Sigmoid colon (tissue), 7 donors: Measurements from ENCODE around the gene TBCEL. TPM values are rescaled to one million over a fixed set of nuclear protein-coding genes. Genes with fewer than 3 reads are reported as not detected.
A peak's percentile ranks its signal among the peaks of the same experiment; 100 is the strongest.

Experiments
- DNase-seq: peaks from one replicate; pipeline ENCODE4 v3.0.0-alpha.2; 2019
- H3K27ac ChIP-seq, 4 donors: fragments of 200-600 bp; sonication (generic); one replicate each; pipeline ENCODE4 v1.5.1; 2016 to 2019; ENCODE audit warnings: mild to moderate bottlenecking in 1 of 4
- H3K27me3 ChIP-seq, 3 donors: fragments of 200-600 bp; sonication (generic); one replicate each; pipeline ENCODE4 v1.5.1; 2019; ENCODE audit warnings: mild to moderate bottlenecking in 1 of 3
- H3K36me3 ChIP-seq, 4 donors: fragments of 200-600 bp; sonication (generic); one replicate each; pipeline ENCODE4 v1.5.1; 2016 to 2019
- H3K4me1 ChIP-seq, 4 donors: fragments of 200-600 bp; sonication (generic); one replicate each; pipeline ENCODE4 v1.5.1; 2017 to 2019
- H3K4me3 ChIP-seq, 4 donors: fragments of 200-600 bp; sonication (generic); one replicate each; pipeline ENCODE4 v1.5.1; 2017 to 2019; ENCODE audit warnings: mild to moderate bottlenecking in 2 of 4, moderate library complexity in 1 of 4
- H3K9me3 ChIP-seq, 4 donors: fragments of 200-600 bp in 3 of 4; sonication (generic) in 3 of 4; one replicate each; pipeline versions ENCODE4 v1.5.1 to v1.6.1; 2013 to 2019
- CTCF ChIP-seq, 4 experiments: fragments of 450-650 bp in 3 of 4; fragments of 200-600 bp in 1 of 4; IDR thresholded peaks; one replicate each; pipeline ENCODE4 v1.5.1; 2016 to 2019; ENCODE audit warnings: antibody characterized with exemption in 4 of 4, mild to moderate bottlenecking in 3 of 4, moderate library complexity in 2 of 4
- EP300 ChIP-seq, 4 donors: sonication (generic); formaldehyde crosslinking; IDR thresholded peaks; one replicate each; pipeline ENCODE4 v1.6.1; 2017; ENCODE audit warnings: antibody characterized with exemption in 4 of 4
- POLR2A ChIP-seq, 2 donors: fragments of 450-650 bp; IDR thresholded peaks; one replicate each; pipeline ENCODE4 v1.6.1; 2016; ENCODE audit warnings: antibody characterized with exemption in 2 of 2, mild to moderate bottlenecking in 2 of 2, moderate library complexity in 2 of 2
- POLR2AphosphoS5 ChIP-seq, 4 donors: sonication (generic); formaldehyde crosslinking; IDR thresholded peaks; one replicate each; pipeline ENCODE4 v1.6.1; 2017; ENCODE audit warnings: antibody characterized with exemption in 4 of 4
- WGBS, 2 donors: extraction: QIAGEN DNeasy Blood & Tissue Kit; methylation state at CpG; one replicate each; pipeline ENCODE4 v1.1.7; 2013; 5-methylcytosine and 5-hydroxymethylcytosine counted together
- intact Hi-C: fragments of 100-400 bp; cut with DNase I; formaldehyde crosslinking; loops from one replicate; pipeline ENCODE4 v1.15.1; 2023
- polyA plus RNA-seq, 3 donors: library from polyadenylated mRNA; stranded (reverse); fragments of 200-250 nt; gene quantifications; one replicate each; pipeline ENCODE4 v1.2.3, GENCODE V29; 2013
- total RNA-seq, 4 donors: library from RNA; depleted of rRNA; stranded (reverse); fragments of >200 nt; gene quantifications; one replicate each; pipeline ENCODE4 v1.1.0, GENCODE V29; 2016
- donor health status: healthy with polysubstance abuse.
- donor health status: Bipolar disorder and iron deficiency.
- donor health status: healthy.

The TBCEL gene
- total and polyA plus RNA-seq, 7 donors: 4.2 to 53.3 (median 22.4) TPM

- Histone ChIP-seq H3K4me3 (no peak overlapping the region), H3K27me3 (no peaks in the 10 kb centered on the region), H3K4me1 (peaks cover 0 to 9% (median 4%) of the 10 kb centered on the region in 4 donors), H3K9me3 (no peaks in the 10 kb centered on the region), H3K36me3 (peaks cover 0 to 28% (median 2%) of the 10 kb centered on the region in 4 donors), H3K27ac (no peak overlapping the region)
- TF ChIP-seq CTCF (IDR thresholded peaks at IDR 0.05) (no peak), POLR2AphosphoS5 (IDR thresholded peaks at IDR 0.05) (no peak), EP300 (IDR thresholded peaks at IDR 0.05) (no peak), POLR2A (IDR thresholded peaks at IDR 0.05) (no peak)
- DNase-seq: no peak
- 48 to 75% methylated on average over 6 of the region's 6 CpGs for WGBS, 2 donors
- intact Hi-C loops: no loop called here
Observed at GRCh38 chr11:121067962-121068647, 44.2 kb downstream of the TBCEL start.

GRCh38 chr11:121068787-121069186 lies 44.9 kb downstream of the TBCEL start:
- 27 to 81% methylated on average over 6 of the region's 6 CpGs for WGBS, 2 donors
- Histone ChIP-seq H3K4me1 (peaks cover 0 to 9% (median 4%) of the 10 kb centered on the region in 4 donors), H3K27ac (no peak overlapping the region), H3K4me3 (no peak overlapping the region), H3K27me3 (no peaks in the 10 kb centered on the region), H3K9me3 (no peaks in the 10 kb centered on the region), H3K36me3 (peaks cover 0 to 24% (median 2%) of the 10 kb centered on the region in 4 donors)
- no peak for DNase-seq
- TF ChIP-seq POLR2A (IDR thresholded peaks at IDR 0.05) (no peak), CTCF (IDR thresholded peaks at IDR 0.05) (no peak), POLR2AphosphoS5 (IDR thresholded peaks at IDR 0.05) (no peak), EP300 (IDR thresholded peaks at IDR 0.05) (no peak)
- intact Hi-C loops: no loop called here

GRCh38 chr11:121070951-121071845 lies 47.3 kb downstream of the TBCEL start:
- no peak for DNase-seq
- peaks cover 0 to 9% (median 4%) of the 10 kb centered on the region in 4 donors for H3K4me1 ChIP-seq
- peaks cover 0 to 30% (median 1%) of the 10 kb centered on the region in 4 donors for H3K36me3 ChIP-seq
- intact Hi-C loops: no loop called here
- no peaks in the 10 kb centered on the region for H3K9me3 ChIP-seq
- WGBS, 2 donors: 57 to 60% methylated on average over 2 of the region's 2 CpGs
- H3K27me3 ChIP-seq: no peaks in the 10 kb centered on the region
- no peak overlapping the region for H3K4me3 ChIP-seq
- TF ChIP-seq POLR2A (IDR thresholded peaks at IDR 0.05): no peak
- TF ChIP-seq CTCF (IDR thresholded peaks at IDR 0.05): no peak
- TF ChIP-seq EP300 (IDR thresholded peaks at IDR 0.05): no peak
- no peak for TF ChIP-seq POLR2AphosphoS5 (IDR thresholded peaks at IDR 0.05)
- peak overlapping the region in 2 of 4 donors; percentile 7 to 18 for H3K27ac ChIP-seq

- H3K4me3 ChIP-seq: no peak overlapping the region
- H3K4me1 ChIP-seq: peaks cover 0 to 9% (median 4%) of the 10 kb centered on the region in 4 donors
- H3K27me3 ChIP-seq: no peaks in the 10 kb centered on the region
- 36 to 75% methylated on average over 5 of the region's 5 CpGs for WGBS, 2 donors
- DNase-seq: no peak
- H3K36me3 ChIP-seq: peaks cover 0 to 30% (median 1%) of the 10 kb centered on the region in 4 donors
- no peaks in the 10 kb centered on the region for H3K9me3 ChIP-seq
- TF ChIP-seq POLR2A (IDR thresholded peaks at IDR 0.05) (no peak), EP300 (IDR thresholded peaks at IDR 0.05) (no peak), POLR2AphosphoS5 (IDR thresholded peaks at IDR 0.05) (no peak), CTCF (IDR thresholded peaks at IDR 0.05) (no peak)
- H3K27ac ChIP-seq: peak overlapping the region in 2 of 4 donors; percentile 7 to 18
- intact Hi-C loops: no loop called here
Observed at GRCh38 chr11:121071846-121072450, 48.0 kb downstream of the TBCEL start.
